Measurements from ENCODE around the gene HSPB1.

Gene HSPB1

GRCh38 chr7:76302347-76303201 lies at the start of gene HSPB1:
Gene HSPB1 (plus strand): TSS chr7:76302673. CDS start chr7:76302713, 40 bp downstream.
- H4K20me1 ChIP-seq (ENCODE audit: insufficient read depth, low read length): no peaks in the 10 kb centered on the region
- H3K4me1 ChIP-seq (ENCODE audit: low read length): no peaks in the 10 kb centered on the region
- H3K4me2 ChIP-seq (ENCODE audit: low read length): no peak within 1 kb of the TSS
- TF ChIP-seq CTCF (IDR thresholded peaks at IDR 0.05; ENCODE audit: low read depth, low read length) (no peak), EZH2phosphoT487 (IDR thresholded peaks at IDR 0.05; ENCODE audit: low read depth) (no peak)
- no peak within 1 kb of the TSS for H2AFZ ChIP-seq (ENCODE audit: low read depth, low read length)
- no peak within 1 kb of the TSS for H3K4me3 ChIP-seq (ENCODE audit: low read length)
- H3K27ac ChIP-seq (ENCODE audit: low read length): no peak within 1 kb of the TSS
- H3K36me3 ChIP-seq (replicated peaks; ENCODE audit: low read depth, low read length): no peaks in the 10 kb centered on the region
- H3K9me3 ChIP-seq (ENCODE audit: insufficient read depth, low read length): no peaks in the 10 kb centered on the region
- no peaks in the 10 kb centered on the region for H3K79me2 ChIP-seq (ENCODE audit: low read length)
- no peaks in the 10 kb centered on the region for H3K27me3 ChIP-seq (ENCODE audit: low read depth, low read length)
- no peak within 1 kb of the TSS for H3K9ac ChIP-seq (ENCODE audit: low read length)

DNA sequence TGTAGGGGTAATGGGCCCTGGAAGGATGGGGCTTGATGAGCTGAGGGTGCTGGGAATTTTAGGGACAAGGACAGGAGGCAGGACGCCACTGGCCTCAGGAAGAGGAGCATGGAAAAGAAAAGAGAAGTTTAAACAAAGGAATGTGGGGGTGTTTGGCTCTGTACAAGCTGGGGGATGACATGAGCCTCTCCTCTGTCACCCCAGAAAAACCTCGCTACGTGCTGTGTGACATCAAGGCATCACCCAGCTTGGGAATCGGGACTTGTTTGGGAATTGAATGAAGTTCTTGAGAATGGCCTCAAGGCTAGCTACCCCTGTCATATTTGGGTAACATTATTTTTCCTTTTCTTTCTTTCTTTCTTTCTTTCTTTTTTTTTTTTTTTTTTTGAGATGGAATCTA lies 47.7 kb upstream of the HSPB1 start:
- TF ChIP-seq CTCF (IDR thresholded peaks at IDR 0.05; ENCODE audit: low read depth, low read length): no peak
- no peak for TF ChIP-seq EZH2phosphoT487 (IDR thresholded peaks at IDR 0.05; ENCODE audit: low read depth)
- Histone ChIP-seq H3K4me2 (ENCODE audit: low read length) (no peak overlapping the region), H3K36me3 (replicated peaks; ENCODE audit: low read depth, low read length) (no peaks in the 10 kb centered on the region), H3K4me3 (ENCODE audit: low read length) (no peak overlapping the region), H3K9ac (ENCODE audit: low read length) (no peak overlapping the region), H3K27ac (ENCODE audit: low read length) (no peak overlapping the region), H4K20me1 (ENCODE audit: insufficient read depth, low read length) (no peaks in the 10 kb centered on the region), H3K4me1 (ENCODE audit: low read length) (no peaks in the 10 kb centered on the region), H2AFZ (ENCODE audit: low read depth, low read length) (no peak overlapping the region), H3K27me3 (ENCODE audit: low read depth, low read length) (no peaks in the 10 kb centered on the region), H3K9me3 (ENCODE audit: insufficient read depth, low read length) (no peaks in the 10 kb centered on the region), H3K79me2 (ENCODE audit: low read length) (no peaks in the 10 kb centered on the region)

DNA sequence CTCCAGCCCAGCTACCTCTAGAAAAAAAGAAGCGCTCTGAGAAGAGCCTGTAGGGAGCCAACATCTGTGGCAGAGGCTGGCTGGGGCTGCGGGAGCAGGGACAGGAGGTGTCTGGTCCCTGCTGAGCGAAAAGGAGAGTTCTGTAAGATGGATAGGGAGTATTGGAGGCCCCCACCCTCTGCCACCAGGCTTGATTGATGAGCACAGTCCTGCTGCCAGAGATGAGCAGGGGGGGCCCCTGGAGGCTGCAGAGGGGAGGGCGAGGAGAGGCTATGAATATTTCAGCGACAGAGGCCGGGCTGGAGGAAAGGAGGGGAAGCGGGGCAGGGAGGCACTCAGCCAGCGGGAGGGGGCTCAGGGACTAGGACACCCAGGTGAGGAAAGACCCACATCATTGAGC lies 44.5 kb upstream of the HSPB1 start:
- TF ChIP-seq CTCF (IDR thresholded peaks at IDR 0.05; ENCODE audit: low read depth, low read length) (no peak), EZH2phosphoT487 (IDR thresholded peaks at IDR 0.05; ENCODE audit: low read depth) (no peak)
- H4K20me1 ChIP-seq (ENCODE audit: insufficient read depth, low read length): no peaks in the 10 kb centered on the region
- no peak overlapping the region for H3K4me3 ChIP-seq (ENCODE audit: low read length)

DNA sequence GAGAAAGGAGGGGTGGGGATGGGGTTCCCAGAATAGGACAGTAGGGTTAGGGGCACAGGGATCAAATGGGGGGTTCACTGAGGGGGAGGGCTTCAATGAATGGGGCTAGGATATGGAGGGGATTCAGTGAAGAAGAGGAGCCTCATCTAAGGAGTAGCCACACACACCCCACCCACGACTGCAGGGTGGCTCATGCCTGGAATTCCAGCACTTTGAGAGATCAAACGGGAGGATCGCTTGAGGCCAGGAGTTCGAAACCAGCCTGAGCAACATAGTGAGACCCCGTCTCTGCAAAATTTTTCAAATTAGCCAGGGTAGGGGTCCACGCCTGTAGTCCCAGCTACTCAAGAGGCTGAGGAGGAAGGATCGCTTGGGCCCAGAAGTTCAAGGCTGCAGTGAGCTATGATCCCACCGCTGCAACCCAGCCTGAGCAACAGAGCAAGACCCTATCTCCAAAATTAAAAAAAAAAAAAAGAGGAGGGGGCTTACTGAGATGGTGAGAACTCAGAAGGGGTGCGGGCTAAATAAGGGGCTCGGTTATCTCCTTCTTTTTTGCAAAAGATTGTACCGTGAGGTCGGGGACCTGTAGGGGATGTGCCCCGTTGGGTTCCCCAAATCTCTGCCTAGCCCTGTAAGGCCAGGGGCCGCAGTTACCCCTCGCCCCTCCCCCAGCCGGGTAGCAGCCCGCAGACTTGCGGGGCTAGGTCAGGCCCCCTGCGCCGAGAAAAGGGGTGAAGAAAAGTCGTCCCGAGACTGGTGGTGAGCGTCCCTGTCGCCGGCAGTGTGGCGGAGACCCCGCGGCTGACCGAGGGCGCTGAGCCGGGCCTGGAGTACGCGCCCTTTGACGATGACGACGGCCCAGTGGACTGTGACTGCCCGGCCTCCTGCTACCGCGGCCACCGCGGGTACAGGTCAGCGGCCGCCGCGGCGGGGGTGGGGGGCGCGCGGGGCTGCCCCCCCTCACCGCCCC lies 43.1 kb upstream of the HSPB1 start:
- Histone ChIP-seq H3K4me2 (ENCODE audit: low read length) (no peak overlapping the region), H3K79me2 (ENCODE audit: low read length) (no peaks in the 10 kb centered on the region), H3K4me1 (ENCODE audit: low read length) (peaks cover 4% of the 10 kb centered on the region; the same call in 1 of the 2 replicates), H4K20me1 (ENCODE audit: insufficient read depth, low read length) (no peaks in the 10 kb centered on the region), H3K27ac (ENCODE audit: low read length) (no peak overlapping the region), H3K36me3 (replicated peaks; ENCODE audit: low read depth, low read length) (no peaks in the 10 kb centered on the region), H3K9ac (ENCODE audit: low read length) (no peak overlapping the region), H3K9me3 (ENCODE audit: insufficient read depth, low read length) (no peaks in the 10 kb centered on the region), H3K4me3 (ENCODE audit: low read length) (no peak overlapping the region), H3K27me3 (ENCODE audit: low read depth, low read length) (no peaks in the 10 kb centered on the region), H2AFZ (ENCODE audit: low read depth, low read length) (no peak overlapping the region)
- TF ChIP-seq EZH2phosphoT487 (IDR thresholded peaks at IDR 0.05; ENCODE audit: low read depth): no peak
- TF ChIP-seq CTCF (IDR thresholded peaks at IDR 0.05; ENCODE audit: low read depth, low read length): no peak

More for the DNA sequence above, 44.5 kb upstream of the HSPB1 start:
- Histone ChIP-seq H3K4me1 (ENCODE audit: low read length) (peaks cover 4% of the 10 kb centered on the region; the same call in 1 of the 2 replicates), H3K4me2 (ENCODE audit: low read length) (no peak overlapping the region), H3K9ac (ENCODE audit: low read length) (no peak overlapping the region), H3K27ac (ENCODE audit: low read length) (no peak overlapping the region), H3K9me3 (ENCODE audit: insufficient read depth, low read length) (no peaks in the 10 kb centered on the region), H3K27me3 (ENCODE audit: low read depth, low read length) (no peaks in the 10 kb centered on the region), H3K36me3 (replicated peaks; ENCODE audit: low read depth, low read length) (no peaks in the 10 kb centered on the region), H3K79me2 (ENCODE audit: low read length) (no peaks in the 10 kb centered on the region), H2AFZ (ENCODE audit: low read depth, low read length) (no peak overlapping the region)
